ENCODE results near the gene PKP4. TPM values are rescaled to one million over a fixed set of nuclear protein-coding genes. Genes with fewer than 3 reads are reported as not detected.

The PKP4 gene
- total and polyA plus RNA-seq, 9 donors: 22.7 to 60.9 (median 46.6) TPM

DNA sequence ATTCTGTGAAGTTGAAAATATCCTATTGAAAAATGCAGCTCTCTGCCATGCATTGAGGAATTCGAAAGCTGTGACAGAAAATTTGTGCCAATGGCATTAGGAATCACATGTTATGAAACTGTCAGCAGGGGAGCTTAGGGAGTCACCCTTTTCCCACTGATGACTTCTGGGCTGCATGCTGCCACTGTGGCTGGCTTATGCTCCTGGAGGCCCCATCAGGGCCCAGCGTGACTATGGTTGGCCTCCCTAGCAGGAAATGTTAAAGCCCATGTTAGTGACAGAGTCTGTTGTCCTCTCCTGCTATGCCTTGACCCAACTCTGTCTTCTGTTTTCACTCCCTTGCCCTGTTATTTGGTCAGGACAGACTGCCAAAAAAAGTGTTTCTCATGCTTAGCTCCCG lies 198.9 kb downstream of the PKP4 start:
- intact Hi-C loops (cut with DNase I): no loop called here
- H3K27ac ChIP-seq: no peak overlapping the region
- peaks cover 4% of the 10 kb centered on the region for H3K4me1 ChIP-seq (ENCODE audit: insufficient read depth)
- no peaks in the 10 kb centered on the region for H3K9me3 ChIP-seq
- H3K4me3 ChIP-seq: no peak overlapping the region
- no peak for TF ChIP-seq POLR2A (IDR thresholded peaks at IDR 0.05)
- TF ChIP-seq EP300 (IDR thresholded peaks at IDR 0.05): no peak
- TF ChIP-seq, protein P1, sequence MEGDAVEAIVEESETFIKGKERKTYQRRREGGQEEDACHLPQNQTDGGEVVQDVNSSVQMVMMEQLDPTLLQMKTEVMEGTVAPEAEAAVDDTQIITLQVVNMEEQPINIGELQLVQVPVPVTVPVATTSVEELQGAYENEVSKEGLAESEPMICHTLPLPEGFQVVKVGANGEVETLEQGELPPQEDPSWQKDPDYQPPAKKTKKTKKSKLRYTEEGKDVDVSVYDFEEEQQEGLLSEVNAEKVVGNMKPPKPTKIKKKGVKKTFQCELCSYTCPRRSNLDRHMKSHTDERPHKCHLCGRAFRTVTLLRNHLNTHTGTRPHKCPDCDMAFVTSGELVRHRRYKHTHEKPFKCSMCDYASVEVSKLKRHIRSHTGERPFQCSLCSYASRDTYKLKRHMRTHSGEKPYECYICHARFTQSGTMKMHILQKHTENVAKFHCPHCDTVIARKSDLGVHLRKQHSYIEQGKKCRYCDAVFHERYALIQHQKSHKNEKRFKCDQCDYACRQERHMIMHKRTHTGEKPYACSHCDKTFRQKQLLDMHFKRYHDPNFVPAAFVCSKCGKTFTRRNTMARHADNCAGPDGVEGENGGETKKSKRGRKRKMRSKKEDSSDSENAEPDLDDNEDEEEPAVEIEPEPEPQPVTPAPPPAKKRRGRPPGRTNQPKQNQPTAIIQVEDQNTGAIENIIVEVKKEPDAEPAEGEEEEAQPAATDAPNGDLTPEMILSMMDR (IDR thresholded peaks at IDR 0.05): no peak
- 52 to 67% (median 59%) methylated on average over 3 of the region's 3 CpGs for WGBS, 3 donors
- no peak for DNase-seq
- no peaks in the 10 kb centered on the region for H3K27me3 ChIP-seq
- no peaks in the 10 kb centered on the region for H3K36me3 ChIP-seq

DNA sequence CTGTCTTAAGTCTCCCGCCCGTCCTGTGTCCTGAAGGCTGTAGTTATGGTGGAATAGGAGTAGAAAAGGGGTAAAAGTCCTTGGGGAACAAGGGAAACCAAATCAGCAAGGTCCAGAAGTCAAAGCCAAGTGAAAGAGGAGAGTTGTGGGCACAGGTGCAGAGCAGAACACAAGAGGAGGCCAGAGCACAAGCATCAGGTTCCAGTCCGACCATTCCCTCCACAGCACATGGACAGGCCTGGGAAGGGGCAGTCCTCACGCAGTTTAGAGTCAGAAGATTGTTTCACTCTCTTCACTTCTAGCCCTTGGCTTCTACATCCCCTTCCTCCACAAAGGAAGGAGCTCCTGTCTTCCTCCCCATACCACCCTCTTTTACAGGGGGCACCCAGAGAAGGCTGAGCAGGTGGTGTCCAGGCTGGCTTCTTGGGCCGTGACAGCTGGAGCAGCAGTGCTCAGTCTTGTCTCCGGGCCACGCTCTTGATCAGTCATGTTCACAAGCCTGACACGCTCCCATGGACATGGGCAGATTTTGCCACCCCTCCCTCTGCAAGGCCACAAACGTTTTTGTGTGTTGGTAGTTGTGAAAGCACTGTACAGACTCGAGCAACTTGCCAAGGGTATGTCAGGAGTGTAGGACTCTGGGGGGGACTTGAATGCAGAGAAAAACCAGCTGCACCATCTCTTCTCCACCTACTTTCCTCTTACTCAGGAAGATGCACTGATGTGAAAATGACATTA lies 199.9 kb downstream of the PKP4 start:
- DNase-seq: no peak
- intact Hi-C loops (cut with DNase I): no loop called here
- no peaks in the 10 kb centered on the region for H3K27me3 ChIP-seq
- H3K4me1 ChIP-seq (ENCODE audit: insufficient read depth): peaks cover 4% of the 10 kb centered on the region
- H3K9me3 ChIP-seq: no peaks in the 10 kb centered on the region
- no peaks in the 10 kb centered on the region for H3K36me3 ChIP-seq
- TF ChIP-seq, protein P1 (IDR thresholded peaks at IDR 0.05): no peak
- TF ChIP-seq POLR2A (IDR thresholded peaks at IDR 0.05) (no peak), EP300 (IDR thresholded peaks at IDR 0.05) (no peak)
- 82 to 87% (median 84%) methylated on average over 10 of the region's 10 CpGs for WGBS, 3 donors
- H3K27ac ChIP-seq: no peak overlapping the region
- H3K4me3 ChIP-seq: no peak overlapping the region

DNA sequence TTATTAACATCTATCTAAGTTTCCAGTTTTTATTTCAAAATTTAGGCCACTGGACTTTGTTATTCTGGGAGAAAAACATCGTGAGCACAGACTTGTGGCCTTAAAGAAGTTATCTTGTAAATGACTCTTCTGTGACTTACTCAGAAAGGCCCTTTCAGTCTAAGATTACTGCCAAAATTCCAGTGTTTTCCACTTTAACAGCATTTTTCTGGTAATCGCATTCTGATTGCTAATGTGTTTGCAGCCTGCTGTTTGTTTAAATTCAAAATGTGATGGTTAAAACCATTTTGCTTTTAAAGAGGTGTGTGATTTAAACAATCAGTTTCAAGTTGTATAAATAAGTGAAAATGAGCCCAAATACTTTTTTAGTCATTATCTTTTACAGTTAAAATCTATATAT lies 201.6 kb downstream of the PKP4 start:
- no peak overlapping the region for H3K4me3 ChIP-seq
- DNase-seq: no peak
- H3K27ac ChIP-seq: no peak overlapping the region
- peaks cover 4% of the 10 kb centered on the region for H3K4me1 ChIP-seq (ENCODE audit: insufficient read depth)
- WGBS, 3 donors: 11 to 26% (median 16%) methylated on average over 2 of the region's 2 CpGs
- H3K27me3 ChIP-seq: no peaks in the 10 kb centered on the region
- H3K9me3 ChIP-seq: no peaks in the 10 kb centered on the region
- intact Hi-C loops (cut with DNase I): no loop called here
- TF ChIP-seq, protein P1 (IDR thresholded peaks at IDR 0.05): no peak
- TF ChIP-seq EP300 (IDR thresholded peaks at IDR 0.05): no peak
- TF ChIP-seq POLR2A (IDR thresholded peaks at IDR 0.05): no peak
- H3K36me3 ChIP-seq: no peaks in the 10 kb centered on the region

DNA sequence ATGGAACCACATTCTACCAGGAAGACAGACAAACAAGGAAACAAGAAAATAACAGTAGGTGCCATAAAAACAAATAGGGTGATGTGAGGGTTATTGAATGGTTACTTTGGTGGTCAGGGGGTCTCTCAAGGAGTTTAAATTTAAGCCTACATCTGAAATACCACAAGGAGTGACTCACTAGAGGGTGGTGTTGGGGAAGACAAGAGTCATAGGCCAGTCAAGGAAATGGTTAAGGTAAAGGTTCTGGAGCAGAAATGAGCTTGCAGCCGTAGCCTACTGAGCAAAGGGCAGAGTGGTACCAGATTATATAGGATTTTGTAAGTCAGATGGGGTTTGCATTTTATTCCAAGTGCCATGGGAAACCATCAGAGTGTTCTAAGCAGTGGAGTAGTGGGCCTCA lies 202.7 kb downstream of the PKP4 start:
- no peaks in the 10 kb centered on the region for H3K36me3 ChIP-seq
- H3K27ac ChIP-seq: no peak overlapping the region
- TF ChIP-seq POLR2A (IDR thresholded peaks at IDR 0.05) (no peak), EP300 (IDR thresholded peaks at IDR 0.05) (no peak)
- TF ChIP-seq, protein P1 (IDR thresholded peaks at IDR 0.05): no peak
- intact Hi-C loops (cut with DNase I): no loop called here
- DNase-seq: no peak
- H3K4me3 ChIP-seq: no peak overlapping the region
- peaks cover 4% of the 10 kb centered on the region for H3K4me1 ChIP-seq (ENCODE audit: insufficient read depth)
- no peaks in the 10 kb centered on the region for H3K9me3 ChIP-seq
- H3K27me3 ChIP-seq: no peaks in the 10 kb centered on the region
- WGBS, 3 donors: 42 to 93% (median 87%) methylated on average over 1 of the region's 1 CpG

Data from ovary (tissue), 9 donors.